Mesodermal cell (in vitro differentiated cells): Measurements from ENCODE around the gene CLMP.
A peak's percentile ranks its signal among the peaks of the same experiment; 100 is the strongest.
"Not testable (repeated sequence)": the region's sequence is repeated elsewhere in the genome, so short reads cannot be mapped to it uniquely, and the experiment has no call there.

Source experiments
- H3K27ac ChIP-seq: 2 replicates; pipeline ENCODE4 v1.7.0; 2013; ENCODE audit warnings: mild to moderate bottlenecking, low read depth, low read length, moderate library complexity; ENCODE audit not compliant: severe bottlenecking
- H3K36me3 ChIP-seq: 2 replicates; pipeline ENCODE4 v1.7.1; 2013; ENCODE audit warnings: mild to moderate bottlenecking, low read length, moderate library complexity; ENCODE audit not compliant: control insufficient read depth, insufficient read depth
- H3K4me1 ChIP-seq: one replicate; pipeline ENCODE4 v1.7.1; 2013; ENCODE audit warnings: mild to moderate bottlenecking, low read length; ENCODE audit not compliant: insufficient read depth, control insufficient read depth, poor library complexity, severe bottlenecking
- H3K4me3 ChIP-seq: 2 replicates; pipeline ENCODE4 v1.7.0; 2013; ENCODE audit warnings: low read length, control low read depth, mild to moderate bottlenecking; ENCODE audit not compliant: insufficient read depth, poor library complexity, severe bottlenecking; ENCODE audit errors: extremely low read depth
- H3K9me3 ChIP-seq: 2 replicates; pipeline ENCODE4 v1.7.1; 2013; ENCODE audit warnings: mild to moderate bottlenecking, low read length, moderate library complexity; ENCODE audit not compliant: control insufficient read depth
- WGBS, 2 experiments: methylation state at CpG; one replicate each; pipeline ENCODE4 v1.1.5; 2013; ENCODE audit warnings: missing lambda C conversion rate in 2 of 2; ENCODE audit not compliant: insufficient coverage in 2 of 2; 5-methylcytosine and 5-hydroxymethylcytosine counted together

The CLMP gene

DNA sequence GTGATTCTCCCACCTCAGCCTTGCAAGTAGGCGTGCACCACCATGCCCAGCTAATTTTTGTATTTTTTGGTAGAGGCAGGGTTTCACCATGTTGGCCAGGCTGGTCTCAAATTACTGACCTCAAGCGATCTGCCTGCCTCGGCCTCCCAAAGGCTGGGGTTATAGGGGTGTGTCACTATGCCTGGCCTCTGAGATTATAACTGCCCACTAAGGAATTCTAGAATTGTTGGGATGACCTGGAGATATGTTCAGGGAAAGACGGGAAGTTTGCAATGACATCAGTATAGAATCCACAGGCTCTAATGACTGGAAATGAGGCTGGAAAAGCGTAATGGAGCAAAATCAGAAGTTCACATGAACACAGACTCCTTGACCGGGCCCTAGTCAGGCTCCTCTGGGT is 62.2 kb downstream of the CLMP start:
- Histone ChIP-seq H3K36me3 (no peaks in the 10 kb centered on the region), H3K4me3 (no peak overlapping the region), H3K27ac (no peak overlapping the region), H3K9me3 (no peaks in the 10 kb centered on the region), H3K4me1 (peaks cover 3% of the 10 kb centered on the region)
- 92 to 98% methylated on average over 4 to 6 of the region's 6 CpGs for WGBS, 2 experiments

DNA sequence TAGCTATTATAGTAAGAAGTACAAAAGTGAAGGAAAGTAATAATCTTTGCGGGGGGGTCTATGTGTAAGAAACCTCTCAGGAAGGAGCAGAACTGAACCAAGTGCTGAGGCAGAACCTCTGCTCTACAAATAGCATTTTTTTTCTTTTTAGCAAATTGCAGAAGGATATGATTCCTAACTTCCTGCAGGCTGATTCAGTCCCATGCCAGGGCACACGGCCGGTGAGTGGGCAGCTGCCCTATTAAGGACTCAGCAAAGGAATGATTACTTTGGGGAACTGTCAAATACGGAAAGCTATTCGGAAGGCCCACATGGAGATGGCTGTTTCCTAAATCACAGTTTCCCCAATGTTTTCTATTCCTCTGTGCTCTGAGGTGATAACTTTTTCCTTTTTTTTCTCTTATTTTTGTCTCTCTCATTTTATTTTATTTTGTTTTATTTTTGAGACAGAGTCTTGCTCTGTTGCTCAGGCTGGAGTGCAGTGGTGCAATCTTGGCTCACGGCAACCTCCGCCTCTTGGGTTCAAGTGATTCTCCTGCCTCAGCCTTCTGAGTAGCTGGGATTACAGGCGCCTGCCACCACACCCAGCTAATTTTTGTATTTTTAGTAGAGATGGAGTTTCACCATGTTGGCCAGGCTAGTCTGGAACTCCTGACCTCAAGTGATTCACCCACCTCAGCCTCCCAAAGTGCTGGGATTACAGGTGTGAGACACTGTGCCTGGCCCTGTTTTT is 62.8 kb downstream of the CLMP start:
- not testable (repeated sequence) for H3K9me3 ChIP-seq, H3K4me3 ChIP-seq, H3K4me1 ChIP-seq, H3K36me3 ChIP-seq, H3K27ac ChIP-seq
- 83 to 88% methylated on average over 4 of the region's 8 CpGs for WGBS, 2 experiments

DNA sequence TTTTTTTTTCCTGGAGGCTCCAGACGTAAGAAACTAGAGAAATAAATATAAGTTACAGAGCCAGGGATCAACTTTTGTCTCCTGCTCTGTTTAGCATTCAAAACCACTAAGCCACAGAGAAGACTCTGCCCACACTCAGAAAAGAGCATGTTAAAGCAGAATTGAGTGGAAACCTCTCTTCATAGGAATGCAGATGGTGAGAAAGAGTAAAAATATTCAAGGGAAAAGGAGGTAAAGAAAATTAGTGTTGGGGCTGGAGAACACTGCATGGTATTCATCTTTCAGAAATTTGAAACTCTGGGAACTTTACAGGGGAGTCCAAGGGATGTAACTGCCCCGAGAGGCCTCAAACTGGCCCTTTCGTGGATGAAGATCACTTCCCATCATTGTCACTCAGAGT is 65.1 kb downstream of the CLMP start:
- Histone ChIP-seq H3K27ac (peak overlapping the region; percentile 16), H3K9me3 (no peaks in the 10 kb centered on the region), H3K36me3 (no peaks in the 10 kb centered on the region), H3K4me3 (no peak overlapping the region), H3K4me1 (peaks cover 3% of the 10 kb centered on the region)
- WGBS, 2 experiments: 86 to 100% methylated on average over 1 to 2 of the region's 3 CpGs

DNA sequence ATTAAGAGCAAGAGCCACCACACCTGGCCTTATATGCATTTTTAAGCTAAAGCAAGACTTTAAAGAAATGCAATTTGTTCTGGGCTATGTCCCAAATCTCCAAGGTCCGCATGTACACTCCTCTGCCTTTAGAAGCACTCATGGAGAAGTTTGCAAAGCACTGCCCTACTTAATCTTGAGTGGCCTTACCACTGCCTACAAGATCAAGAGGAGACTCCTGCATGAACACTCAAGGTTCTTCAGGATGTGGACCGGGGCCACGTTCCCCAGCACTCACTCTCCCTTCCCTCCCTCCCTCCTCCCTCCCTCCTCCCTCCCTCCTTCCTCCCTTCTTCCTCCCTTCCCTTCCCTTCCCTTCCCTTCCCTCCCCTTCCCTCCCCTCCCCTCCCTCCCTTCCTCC is 69.9 kb downstream of the CLMP start:
- Histone ChIP-seq H3K4me1 (peaks cover 2% of the 10 kb centered on the region), H3K27ac (no peak overlapping the region), H3K36me3 (no peaks in the 10 kb centered on the region), H3K9me3 (no peaks in the 10 kb centered on the region), H3K4me3 (no peak overlapping the region)
- 83 to 89% methylated on average over 1 to 2 of the region's 3 CpGs for WGBS, 2 experiments

DNA sequence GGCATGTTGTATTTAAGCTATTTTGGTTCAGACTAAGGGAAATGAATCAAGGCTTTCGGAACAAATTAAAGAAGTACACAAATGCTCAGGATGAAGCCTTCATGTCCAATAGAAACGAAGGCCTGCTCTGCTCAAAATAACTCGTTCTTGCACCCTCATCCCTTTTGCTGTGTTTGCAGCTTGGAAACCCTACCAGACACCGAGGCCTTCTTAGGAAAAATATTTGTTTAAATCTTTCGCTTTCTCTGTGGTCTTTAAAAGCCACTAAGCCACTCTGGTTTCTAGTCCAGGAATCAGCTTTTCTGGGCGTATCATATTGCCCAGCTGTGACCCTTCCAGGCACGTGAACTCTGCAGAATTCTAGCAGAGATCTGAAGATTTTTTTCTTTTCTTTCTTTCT is 72.2 kb downstream of the CLMP start:
- no peak overlapping the region for H3K27ac ChIP-seq

DNA sequence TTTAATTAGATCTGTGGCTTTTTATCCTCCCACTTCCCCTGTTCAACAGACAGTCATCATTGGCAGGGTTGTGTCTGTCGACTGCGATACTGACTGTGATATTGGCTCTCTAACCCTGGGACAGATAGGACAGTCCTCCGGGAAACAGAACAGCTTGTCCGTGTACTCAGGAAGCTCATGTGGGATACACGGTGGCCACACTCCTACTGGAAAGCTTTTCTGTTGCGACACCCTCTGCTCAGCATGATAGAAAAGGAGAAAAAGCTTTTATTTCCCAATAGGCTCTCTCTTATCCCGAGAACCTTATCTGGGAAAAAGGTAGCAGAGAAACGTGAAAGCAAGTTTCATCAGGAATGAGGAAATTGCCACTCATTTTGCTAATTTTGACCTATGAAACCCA is 72.7 kb downstream of the CLMP start:
- Histone ChIP-seq H3K4me3 (no peak overlapping the region), H3K4me1 (no peaks in the 10 kb centered on the region), H3K36me3 (no peaks in the 10 kb centered on the region), H3K27ac (no peak overlapping the region), H3K9me3 (no peaks in the 10 kb centered on the region)
- WGBS, 2 experiments: 91 to 95% methylated on average over 7 to 8 of the region's 8 CpGs

More for the DNA sequence above, 72.2 kb downstream of the CLMP start:
- no peaks in the 10 kb centered on the region for H3K9me3 ChIP-seq
- H3K36me3 ChIP-seq: no peaks in the 10 kb centered on the region
- WGBS, 2 experiments: 92 to 96% methylated on average over 6 of the region's 7 CpGs
- H3K4me1 ChIP-seq: no peaks in the 10 kb centered on the region
- H3K4me3 ChIP-seq: no peak overlapping the region

DNA sequence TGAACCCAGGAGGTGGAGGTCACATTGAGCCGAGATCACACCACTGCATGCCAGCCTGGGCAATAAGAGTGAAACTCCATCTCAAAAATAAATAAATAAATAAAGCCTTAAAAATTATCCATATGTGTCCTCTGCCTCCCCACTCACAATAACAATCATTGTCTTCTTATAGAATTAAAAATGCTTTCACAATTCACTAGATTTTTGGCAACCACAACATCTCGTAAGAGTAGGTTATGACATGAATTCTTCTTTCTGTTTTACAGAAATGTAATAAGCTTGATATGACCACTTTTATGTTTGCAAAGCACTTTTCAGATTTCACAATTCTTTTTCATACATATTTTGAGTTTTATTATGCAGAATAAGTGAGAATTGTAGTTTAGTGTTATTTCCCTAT is 78.6 kb downstream of the CLMP start:
- 83% methylated on average over 1 of the region's 2 CpGs; no CpG with 5 or more reads in 1 of the 2 experiments for WGBS, 2 experiments
- Histone ChIP-seq H3K4me1 (no peaks in the 10 kb centered on the region), H3K4me3 (no peak overlapping the region), H3K27ac (no peak overlapping the region), H3K9me3 (peaks cover 8% of the 10 kb centered on the region), H3K36me3 (peaks cover 8% of the 10 kb centered on the region)

DNA sequence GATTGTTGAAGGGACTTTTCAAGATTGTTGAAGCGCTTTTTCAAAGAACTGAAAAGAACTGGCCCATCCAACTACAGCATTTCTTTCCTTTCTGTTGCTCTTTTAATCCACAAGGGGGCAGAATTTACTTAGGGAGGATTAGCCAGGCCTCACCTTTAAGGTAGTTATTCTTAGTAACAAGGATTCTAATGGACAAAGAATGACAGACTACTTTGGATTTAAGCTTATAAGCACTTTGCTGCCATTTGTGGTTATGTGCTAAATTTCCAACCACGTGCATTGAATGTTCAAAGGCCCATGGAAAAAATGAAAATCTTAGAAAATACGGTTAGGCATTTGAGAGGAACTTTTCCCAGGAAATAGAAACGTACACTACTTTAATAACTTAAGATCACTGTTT is 83.6 kb downstream of the CLMP start:
- H3K9me3 ChIP-seq: peaks cover 8% of the 10 kb centered on the region
- no peak overlapping the region for H3K27ac ChIP-seq
- H3K36me3 ChIP-seq: peaks cover 8% of the 10 kb centered on the region
- whole genome bisulfite sequencing, 2 experiments: 49 to 50% methylated on average over 2 of the region's 4 CpGs
- H3K4me1 ChIP-seq: peaks cover 3% of the 10 kb centered on the region
- no peak overlapping the region for H3K4me3 ChIP-seq

DNA sequence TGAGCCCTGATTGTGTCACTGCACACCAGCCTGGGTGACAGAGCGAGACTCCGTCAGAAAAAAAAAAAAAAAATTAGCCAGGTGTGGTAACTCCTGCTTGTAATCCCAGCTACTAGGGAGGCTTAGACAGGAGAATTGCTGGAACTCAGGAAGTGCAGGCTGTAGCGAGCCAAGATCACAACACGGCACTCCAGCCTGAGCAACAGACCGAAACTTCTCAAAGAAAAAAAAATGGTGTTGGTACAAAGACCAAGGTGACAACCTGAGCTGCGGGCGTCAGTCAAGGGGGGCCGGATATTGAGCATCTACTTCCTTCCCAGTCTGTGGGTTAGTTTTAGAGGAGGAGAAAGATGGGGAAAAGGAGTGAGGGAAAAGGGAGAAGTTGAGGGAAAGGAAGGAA is 84.7 kb downstream of the CLMP start:
- 87 to 93% methylated on average over 7 to 8 of the region's 8 CpGs for WGBS, 2 experiments
- Histone ChIP-seq H3K27ac (no peak overlapping the region), H3K4me1 (peaks cover 3% of the 10 kb centered on the region), H3K36me3 (peaks cover under 1% of the 10 kb centered on the region), H3K4me3 (no peak overlapping the region), H3K9me3 (no peaks in the 10 kb centered on the region)

DNA sequence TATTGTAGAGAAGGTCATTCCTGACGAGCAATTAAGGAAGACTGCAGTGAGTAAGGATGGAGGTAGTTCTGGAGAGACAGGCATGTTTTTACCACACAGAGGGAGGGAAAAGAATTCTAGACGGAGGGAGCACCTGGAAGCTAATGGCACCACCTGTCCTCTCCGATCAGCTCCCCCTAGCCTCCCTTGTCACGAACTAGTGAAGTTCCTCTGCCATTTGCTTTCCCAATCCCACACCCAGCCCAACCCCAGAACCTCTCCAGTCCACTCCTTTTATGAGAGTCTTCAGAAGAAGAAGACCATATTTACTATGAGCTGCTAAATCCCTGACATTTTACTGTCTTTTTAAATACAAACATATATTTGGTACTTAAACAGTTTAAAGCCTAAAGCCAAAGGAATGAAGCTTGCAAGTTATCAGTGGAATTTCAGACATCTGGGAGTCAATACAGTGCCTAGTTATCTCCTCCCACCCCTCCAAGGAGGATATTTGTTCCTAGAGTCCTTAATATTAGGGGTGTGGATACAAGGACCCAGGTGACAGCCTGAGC is 87.0 kb downstream of the CLMP start:
- 85% methylated on average over 2 of the region's 4 CpGs; no CpG with 5 or more reads in 1 of the 2 experiments for WGBS, 2 experiments
- H3K36me3 ChIP-seq: no peaks in the 10 kb centered on the region
- H3K27ac ChIP-seq: peak overlapping the region; percentile 16
- no peaks in the 10 kb centered on the region for H3K9me3 ChIP-seq
- no peak overlapping the region for H3K4me3 ChIP-seq
- H3K4me1 ChIP-seq: peaks cover 3% of the 10 kb centered on the region

DNA sequence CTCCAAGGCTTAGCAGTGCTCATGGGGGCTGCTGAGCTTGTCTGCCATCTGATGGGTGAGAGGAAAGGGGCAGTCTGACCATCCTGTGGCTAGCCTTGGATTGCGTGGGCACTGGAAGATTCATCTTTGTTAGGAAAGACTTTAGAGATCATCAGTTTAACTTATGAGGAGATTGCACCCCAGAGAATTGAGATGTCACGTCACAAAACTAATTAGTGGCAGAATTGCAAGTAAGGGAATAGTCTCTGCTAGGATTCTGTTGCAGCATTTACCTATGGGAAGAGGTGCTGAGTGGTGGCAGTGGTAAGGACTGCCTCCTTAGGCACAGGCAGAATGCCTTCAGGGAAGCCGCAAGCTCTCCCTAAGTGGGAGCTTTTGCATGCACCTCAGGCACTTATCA is 90.4 kb downstream of the CLMP start:
- Histone ChIP-seq H3K4me3 (no peak overlapping the region), H3K9me3 (no peaks in the 10 kb centered on the region), H3K4me1 (peaks cover 3% of the 10 kb centered on the region), H3K27ac (no peak overlapping the region), H3K36me3 (no peaks in the 10 kb centered on the region)
- 93 to 100% methylated on average over 2 to 3 of the region's 3 CpGs for WGBS, 2 experiments
